Neural cell (in vitro differentiated cells): ENCODE data around the gene FZD2. TPM values are rescaled to one million over a fixed set of nuclear protein-coding genes. Genes with fewer than 3 reads are reported as not detected.

Source experiments
- H2AFZ ChIP-seq: fragments of 200-600, 300-800 bp; sonication (generic), shearing (Covaris generic); 2 replicates; pipeline ENCODE4 v1.6.0; 2014; ENCODE audit warnings: low read depth, mild to moderate bottlenecking, antibody characterized with exemption, low read length, moderate library complexity
- H3F3A ChIP-seq: fragments of 200-600 bp; shearing (Covaris generic); 2 replicates; pipeline ENCODE4 v1.6.1; 2016; ENCODE audit warnings: mild to moderate bottlenecking, moderate library complexity, mixed read lengths, antibody characterized with exemption, low read length; ENCODE audit not compliant: insufficient read depth, poor library complexity, severe bottlenecking
- H3K27ac ChIP-seq: fragments of 200-600, 300-800 bp; sonication (generic), shearing (Covaris generic); 2 replicates; pipeline ENCODE4 v1.5.1; 2014; ENCODE audit warnings: mild to moderate bottlenecking, low read length, moderate library complexity
- H3K27me3 ChIP-seq: fragments of 300-800, 200-600 bp; sonication (generic), shearing (Covaris generic); 2 replicates; pipeline ENCODE4 v1.6.0; 2014; ENCODE audit warnings: mild to moderate bottlenecking, low read depth, low read length, moderate library complexity; ENCODE audit not compliant: insufficient read depth
- H3K36me3 ChIP-seq: fragments of 300-800, 200-600 bp; sonication (generic), shearing (Covaris generic); 2 replicates; pipeline ENCODE4 v1.5.1; 2014; ENCODE audit warnings: mild to moderate bottlenecking, antibody characterized with exemption, low read length, moderate library complexity; ENCODE audit not compliant: insufficient read depth
- H3K4me2 ChIP-seq: fragments of 300-800, 200-600 bp; sonication (generic), shearing (Covaris generic); 2 replicates; pipeline ENCODE4 v1.6.0; 2014; ENCODE audit warnings: mild to moderate bottlenecking, low read length
- H3K4me3 ChIP-seq: fragments of 300-800, 200-600 bp; sonication (generic), shearing (Covaris generic); 2 replicates; pipeline ENCODE4 v1.5.1; 2014; ENCODE audit warnings: mild to moderate bottlenecking, low read length, moderate library complexity
- H3K79me2 ChIP-seq: fragments of 200-600 bp; shearing (Covaris generic); replicated peaks from 2 replicates; pipeline ENCODE4 v1.6.0; 2014; ENCODE audit warnings: mild to moderate bottlenecking, low read length, moderate library complexity; ENCODE audit not compliant: insufficient read depth
- H3K9ac ChIP-seq: fragments of 300-800, 200-600 bp; sonication (generic), shearing (Covaris generic); 2 replicates; pipeline ENCODE4 v1.6.1; 2016; ENCODE audit warnings: mild to moderate bottlenecking, low read length, mixed read lengths
- H3K9me2 ChIP-seq: fragments of 200-600 bp; shearing (Covaris generic); 2 replicates; pipeline ENCODE4 v1.6.1; 2016; ENCODE audit warnings: mild to moderate bottlenecking, low read length, mixed read lengths; ENCODE audit not compliant: insufficient read depth
- H3K9me3 ChIP-seq: fragments of 200-600, 300-800 bp; sonication (generic), shearing (Covaris generic); 2 replicates; pipeline ENCODE4 v1.6.1; 2016; ENCODE audit warnings: mild to moderate bottlenecking, mixed run types, low read length, moderate library complexity, mixed read lengths
- H4K20me1 ChIP-seq: fragments of 200-600 bp; shearing (Covaris generic); 2 replicates; pipeline ENCODE4 v1.6.1; 2016; ENCODE audit warnings: mild to moderate bottlenecking, mixed run types; ENCODE audit not compliant: insufficient read depth
- CTCF ChIP-seq: fragments of 450-650 bp; IDR thresholded peaks from 2 replicates; pipeline ENCODE4 v1.5.1; 2014; ENCODE audit warnings: antibody characterized with exemption, mild to moderate bottlenecking, moderate library complexity; ENCODE audit not compliant: poor library complexity, severe bottlenecking
- EP300 ChIP-seq: fragments of 450-650 bp; conservative IDR thresholded peaks from 2 replicates; pipeline ENCODE4 v1.6.1; 2014; ENCODE audit warnings: antibody characterized with exemption, mild to moderate bottlenecking, moderate library complexity; ENCODE audit not compliant: poor library complexity, severe bottlenecking
- EZH2 ChIP-seq: fragments of 200-600, 300-800 bp; shearing (Covaris generic), sonication (generic); IDR thresholded peaks from 2 replicates; pipeline ENCODE4 v1.6.1; 2014; ENCODE audit warnings: antibody characterized with exemption, low read length, borderline replicate concordance, mild to moderate bottlenecking; ENCODE audit not compliant: insufficient read depth, poor library complexity, severe bottlenecking
- MXI1 ChIP-seq: fragments of 450-650 bp; conservative IDR thresholded peaks from 2 replicates; pipeline ENCODE4 v1.6.1; 2014; ENCODE audit warnings: antibody characterized with exemption, mild to moderate bottlenecking; ENCODE audit not compliant: poor library complexity, severe bottlenecking
- POLR2AphosphoS5 ChIP-seq: IDR thresholded peaks from 2 replicates; pipeline ENCODE4 v1.6.1; 2012
- RAD21 ChIP-seq: fragments of 450-650 bp; conservative IDR thresholded peaks from 2 replicates; pipeline ENCODE4 v1.6.1; 2014; ENCODE audit warnings: antibody characterized with exemption, mild to moderate bottlenecking, moderate library complexity
- REST ChIP-seq: IDR thresholded peaks from 2 replicates; pipeline ENCODE4 v1.6.1; 2012; ENCODE audit warnings: borderline replicate concordance
- SMC3 ChIP-seq: fragments of 450-650 bp; conservative IDR thresholded peaks from 2 replicates; pipeline ENCODE4 v1.6.1; 2014; ENCODE audit warnings: antibody characterized with exemption, mild to moderate bottlenecking, moderate library complexity; ENCODE audit not compliant: poor library complexity
- TAF1 ChIP-seq: IDR thresholded peaks from 2 replicates; pipeline ENCODE4 v1.6.1; 2012; ENCODE audit warnings: low read depth
- polyA plus RNA-seq: library from polyadenylated mRNA; depleted of rRNA; stranded (reverse); fragments of >200 nt; gene quantifications from 2 replicates; pipeline ENCODE4 v1.2.3, GENCODE V29; 2014

FZD2 gene
- polyA plus RNA-seq, 1 donor from 2014 or later = 2.5 TPM

GRCh38 chr17:44543905-44544523 is 13.3 kb upstream of the FZD2 start:
- H3K4me3 ChIP-seq = no peak overlapping the region
- no peaks in the 10 kb centered on the region for H4K20me1 ChIP-seq
- no peaks in the 10 kb centered on the region for H3K9me2 ChIP-seq
- no peak overlapping the region for H3K27ac ChIP-seq
- H3K79me2 ChIP-seq = no peaks in the 10 kb centered on the region
- no peak overlapping the region for H3K4me2 ChIP-seq
- H3K36me3 ChIP-seq = no peaks in the 10 kb centered on the region
- H3K9me3 ChIP-seq = no peaks in the 10 kb centered on the region
- H3K27me3 ChIP-seq = no peaks in the 10 kb centered on the region
- no peaks in the 10 kb centered on the region for H3F3A ChIP-seq
- no peak overlapping the region for H3K9ac ChIP-seq
- H2AFZ ChIP-seq = no peak overlapping the region
- TF ChIP-seq POLR2AphosphoS5 (no peak), REST (no peak), SMC3 (no peak), CTCF (no peak), MXI1 (no peak), TAF1 (no peak), RAD21 (no peak), EZH2 (no peak), EP300 (no peak)

GRCh38 chr17:44546671-44547606 is 10.3 kb upstream of the FZD2 start:
- Histone ChIP-seq H3K4me2 (no peak overlapping the region), H3K79me2 (no peaks in the 10 kb centered on the region), H3K27me3 (no peaks in the 10 kb centered on the region), H4K20me1 (no peaks in the 10 kb centered on the region), H3K9ac (no peak overlapping the region), H3K27ac (no peak overlapping the region), H3K36me3 (no peaks in the 10 kb centered on the region), H3K9me3 (no peaks in the 10 kb centered on the region), H3F3A (no peaks in the 10 kb centered on the region), H3K9me2 (no peaks in the 10 kb centered on the region), H3K4me3 (no peak overlapping the region), H2AFZ (no peak overlapping the region)
- TF ChIP-seq REST (no peak), POLR2AphosphoS5 (no peak), EP300 (no peak), EZH2 (no peak), RAD21 (no peak), CTCF (no peak), SMC3 (no peak), MXI1 (no peak), TAF1 (no peak)
